WTC11 (cell line): ENCODE results near the gene TMEM38A.
"Not testable (repeated sequence)": the region's sequence is repeated elsewhere in the genome, so short reads cannot be mapped to it uniquely, and the experiment has no call there.

Source experiments
- FOXJ3 ChIP-seq: sonication (generic); formaldehyde crosslinking; IDR thresholded peaks from 2 replicates; pipeline ENCODE4 v1.9.0; 2021; ENCODE audit warnings: missing genetic modification reagents, mild to moderate bottlenecking, borderline replicate concordance
- FOXK1 ChIP-seq: sonication (generic); formaldehyde crosslinking; IDR thresholded peaks from 2 replicates; pipeline ENCODE4 v1.8.0; 2022; ENCODE audit warnings: mild to moderate bottlenecking, moderate library complexity, missing genetic modification reagents
- GABPB1 ChIP-seq: sonication (generic); formaldehyde crosslinking; IDR thresholded peaks from 2 replicates; pipeline ENCODE4 v1.8.1; 2023; ENCODE audit warnings: mild to moderate bottlenecking, missing genetic modification reagents
- JUN ChIP-seq: sonication (generic); formaldehyde crosslinking; IDR thresholded peaks from 2 replicates; pipeline ENCODE4 v1.8.0; 2023; ENCODE audit warnings: mild to moderate bottlenecking, missing genetic modification reagents
- SMAD3 ChIP-seq: sonication (generic); formaldehyde crosslinking; IDR thresholded peaks from 2 replicates; pipeline ENCODE4 v1.8.0; 2022; ENCODE audit warnings: missing genetic modification reagents, mild to moderate bottlenecking, borderline replicate concordance
- TCF7 ChIP-seq: sonication (generic); formaldehyde crosslinking; IDR thresholded peaks from 2 replicates; pipeline ENCODE4 v1.8.0; 2022; ENCODE audit warnings: mild to moderate bottlenecking, low read depth, missing genetic modification reagents, moderate library complexity
- TEAD4 ChIP-seq: sonication (generic); formaldehyde crosslinking; IDR thresholded peaks from 2 replicates; pipeline ENCODE4 v1.8.0; 2022; ENCODE audit warnings: mild to moderate bottlenecking, missing genetic modification reagents
- ZNF121 ChIP-seq: sonication (generic); formaldehyde crosslinking; IDR thresholded peaks from 2 replicates; pipeline ENCODE4 v1.8.0; 2023; ENCODE audit warnings: missing genetic modification reagents
- ZNF317 ChIP-seq: sonication (generic); formaldehyde crosslinking; IDR thresholded peaks from 2 replicates; pipeline ENCODE4 v1.8.1; 2023; ENCODE audit warnings: low read depth, mild to moderate bottlenecking, moderate library complexity, missing genetic modification reagents, borderline replicate concordance
- TF ChIP-seq, protein P1 (sequence below): fragments of 200-600 bp; IDR thresholded peaks from 2 replicates; pipeline ENCODE4 v1.8.0; 2022; ENCODE audit warnings: antibody characterized with exemption
- TF ChIP-seq, protein P2 (sequence below): sonication (generic); formaldehyde crosslinking; IDR thresholded peaks from 2 replicates; pipeline ENCODE4 v1.8.0; 2022; ENCODE audit warnings: mild to moderate bottlenecking, missing genetic modification reagents
- TF ChIP-seq, protein P3 (sequence below): sonication (generic); formaldehyde crosslinking; conservative IDR thresholded peaks from 2 replicates; pipeline ENCODE4 v1.8.1; 2022; ENCODE audit warnings: mild to moderate bottlenecking, missing genetic modification reagents
- TF ChIP-seq, protein P4 (sequence below): sonication (generic); formaldehyde crosslinking; IDR thresholded peaks from 2 replicates; pipeline ENCODE4 v1.8.0; 2022; ENCODE audit warnings: mild to moderate bottlenecking, missing genetic modification reagents

DNA sequence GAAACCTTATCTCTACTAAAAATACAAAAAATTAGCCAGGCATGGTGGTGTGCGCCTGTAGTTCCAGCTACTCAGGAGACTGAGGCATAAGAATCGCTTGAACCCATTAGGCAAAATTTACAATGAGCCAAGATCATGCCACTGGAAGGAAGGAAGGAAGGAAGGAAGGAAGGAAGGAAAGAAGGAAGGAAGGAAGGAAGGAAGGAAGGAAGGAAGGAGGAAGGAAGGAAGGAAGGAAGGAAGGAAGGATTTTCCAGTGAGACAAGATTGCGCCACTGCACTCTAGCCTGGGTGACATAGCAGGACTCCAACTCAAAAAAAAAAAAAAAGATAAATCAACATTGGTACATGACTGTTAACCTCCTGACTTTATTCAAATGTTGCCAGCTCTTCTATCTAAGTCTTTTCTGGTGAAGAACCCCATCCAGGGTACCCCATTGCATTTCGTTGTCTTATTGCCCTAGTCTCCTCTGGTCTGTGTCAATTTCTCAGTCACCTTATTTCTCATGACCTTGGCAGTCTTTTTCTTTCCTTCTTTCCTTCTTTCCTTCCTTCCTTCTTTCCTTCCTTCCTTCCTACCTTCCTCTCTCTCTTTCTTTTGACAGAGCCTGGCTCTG lies 74.8 kb downstream of the TMEM38A start:
- TF ChIP-seq, protein P1, sequence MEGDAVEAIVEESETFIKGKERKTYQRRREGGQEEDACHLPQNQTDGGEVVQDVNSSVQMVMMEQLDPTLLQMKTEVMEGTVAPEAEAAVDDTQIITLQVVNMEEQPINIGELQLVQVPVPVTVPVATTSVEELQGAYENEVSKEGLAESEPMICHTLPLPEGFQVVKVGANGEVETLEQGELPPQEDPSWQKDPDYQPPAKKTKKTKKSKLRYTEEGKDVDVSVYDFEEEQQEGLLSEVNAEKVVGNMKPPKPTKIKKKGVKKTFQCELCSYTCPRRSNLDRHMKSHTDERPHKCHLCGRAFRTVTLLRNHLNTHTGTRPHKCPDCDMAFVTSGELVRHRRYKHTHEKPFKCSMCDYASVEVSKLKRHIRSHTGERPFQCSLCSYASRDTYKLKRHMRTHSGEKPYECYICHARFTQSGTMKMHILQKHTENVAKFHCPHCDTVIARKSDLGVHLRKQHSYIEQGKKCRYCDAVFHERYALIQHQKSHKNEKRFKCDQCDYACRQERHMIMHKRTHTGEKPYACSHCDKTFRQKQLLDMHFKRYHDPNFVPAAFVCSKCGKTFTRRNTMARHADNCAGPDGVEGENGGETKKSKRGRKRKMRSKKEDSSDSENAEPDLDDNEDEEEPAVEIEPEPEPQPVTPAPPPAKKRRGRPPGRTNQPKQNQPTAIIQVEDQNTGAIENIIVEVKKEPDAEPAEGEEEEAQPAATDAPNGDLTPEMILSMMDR = not testable (repeated sequence)
- TF ChIP-seq TEAD4 (CRISPR knock-in tag); JUN; GABPB1 (CRISPR knock-in tag); FOXK1 (CRISPR knock-in tag); FOXJ3 (CRISPR knock-in tag); SMAD3 (CRISPR knock-in tag); ZNF317; TCF7 (CRISPR knock-in tag); ZNF121 (CRISPR knock-in tag): not testable (repeated sequence)
- TF ChIP-seq, protein P2, sequence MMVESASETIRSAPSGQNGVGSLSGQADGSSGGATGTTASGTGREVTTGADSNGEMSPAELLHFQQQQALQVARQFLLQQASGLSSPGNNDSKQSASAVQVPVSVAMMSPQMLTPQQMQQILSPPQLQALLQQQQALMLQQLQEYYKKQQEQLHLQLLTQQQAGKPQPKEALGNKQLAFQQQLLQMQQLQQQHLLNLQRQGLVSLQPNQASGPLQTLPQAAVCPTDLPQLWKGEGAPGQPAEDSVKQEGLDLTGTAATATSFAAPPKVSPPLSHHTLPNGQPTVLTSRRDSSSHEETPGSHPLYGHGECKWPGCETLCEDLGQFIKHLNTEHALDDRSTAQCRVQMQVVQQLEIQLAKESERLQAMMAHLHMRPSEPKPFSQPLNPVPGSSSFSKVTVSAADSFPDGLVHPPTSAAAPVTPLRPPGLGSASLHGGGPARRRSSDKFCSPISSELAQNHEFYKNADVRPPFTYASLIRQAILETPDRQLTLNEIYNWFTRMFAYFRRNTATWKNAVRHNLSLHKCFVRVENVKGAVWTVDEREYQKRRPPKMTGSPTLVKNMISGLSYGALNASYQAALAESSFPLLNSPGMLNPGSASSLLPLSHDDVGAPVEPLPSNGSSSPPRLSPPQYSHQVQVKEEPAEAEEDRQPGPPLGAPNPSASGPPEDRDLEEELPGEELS = not testable (repeated sequence)
- TF ChIP-seq, protein P3, sequence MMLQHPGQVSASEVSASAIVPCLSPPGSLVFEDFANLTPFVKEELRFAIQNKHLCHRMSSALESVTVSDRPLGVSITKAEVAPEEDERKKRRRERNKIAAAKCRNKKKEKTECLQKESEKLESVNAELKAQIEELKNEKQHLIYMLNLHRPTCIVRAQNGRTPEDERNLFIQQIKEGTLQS (CRISPR knock-in tag) = not testable (repeated sequence)
- TF ChIP-seq, protein P4, sequence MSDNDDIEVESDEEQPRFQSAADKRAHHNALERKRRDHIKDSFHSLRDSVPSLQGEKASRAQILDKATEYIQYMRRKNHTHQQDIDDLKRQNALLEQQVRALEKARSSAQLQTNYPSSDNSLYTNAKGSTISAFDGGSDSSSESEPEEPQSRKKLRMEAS (CRISPR knock-in tag) = not testable (repeated sequence)
